GM12878 (cell line): Measurements from ENCODE around the gene CNTD1. TPM values are rescaled to one million over a fixed set of nuclear protein-coding genes. Genes with fewer than 3 reads are reported as not detected.

Experiments
- ATAC-seq: fragments of 200-7000 bp; cut with Tn5 transposase; 3 replicates; pipeline ENCODE4 v1.9.1; 2020; ENCODE audit warnings: mild to moderate bottlenecking, moderate library complexity
- BruUV-seq: library from RNA; stranded (reverse); fragments of 400-500 nt; replicated peaks from 2 replicates; lab custom pipeline; 2021; lab: Mats Ljungman, UMichigan
- CTCF ChIA-PET: fragments of 300-600 bp; sonication (Branson Sonifier 250); formaldehyde crosslinking; extraction: SDS; loops from one replicate; lab custom pipeline; 2021; ENCODE audit warnings: inconsistent platforms; lab: Yijun Ruan, JAX
- POLR2A ChIA-PET: fragments of 350-600 bp; formaldehyde crosslinking; extraction: SDS; loops from one replicate; lab custom pipeline; 2021; ENCODE audit warnings: inconsistent platforms; lab: Charles Lee
- RAD21 ChIA-PET: fragments of 300-600 bp; sonication (Branson Sonifier 250); formaldehyde crosslinking; loops from one replicate; lab custom pipeline; 2023; ENCODE audit warnings: antibody characterized with exemption; ENCODE audit not compliant: unreplicated experiment; lab: Charles Lee
- SMC1A ChIA-PET: fragments of 300-600 bp; sonication (Branson Sonifier 250); formaldehyde crosslinking; loops from one replicate; lab custom pipeline; 2023; ENCODE audit not compliant: unreplicated experiment, uncharacterized antibody; lab: Charles Lee
- DNase-seq: peaks from one replicate; pipeline ENCODE4 v3.0.0-alpha.2; 2011; ENCODE audit warnings: low read depth, low spot score
- FAIRE-seq: peaks from 3 replicates; lab custom pipeline; 2011; peaks lifted over from hg19 to GRCh38; lab: Jason Lieb, UNC
- H2AFZ ChIP-seq: 2 replicates; pipeline ENCODE4 v1.6.0; 2011; ENCODE audit warnings: low read depth, low read length, control low read depth; ENCODE audit not compliant: control insufficient read depth
- H3K27ac ChIP-seq: 2 replicates; pipeline ENCODE4 v1.5.1; 2011; ENCODE audit warnings: control low read depth; ENCODE audit not compliant: control insufficient read depth, insufficient read depth
- H3K27me3 ChIP-seq, 2 experiments: replicated peaks in 1 of 2; 2 replicates each; pipeline versions ENCODE4 v1.6.0 to v1.6.1; 2011; ENCODE audit warnings: low read length in 1 of 2; ENCODE audit not compliant: control insufficient read depth in 2 of 2, insufficient read depth in 2 of 2
- H3K36me3 ChIP-seq, 2 experiments: 2 replicates each; pipeline ENCODE4 v1.5.1; 2011; ENCODE audit warnings: low read length in 1 of 2; ENCODE audit not compliant: control insufficient read depth in 2 of 2, insufficient read depth in 2 of 2
- H3K4me1 ChIP-seq: 2 replicates; pipeline ENCODE4 v1.6.1; 2011; ENCODE audit warnings: mild to moderate bottlenecking, low read length, moderate library complexity, mixed read lengths; ENCODE audit not compliant: control insufficient read depth, insufficient read depth
- H3K4me2 ChIP-seq: 2 replicates; pipeline ENCODE4 v1.6.0; 2011; ENCODE audit warnings: control low read depth; ENCODE audit not compliant: control insufficient read depth, insufficient read depth
- H3K4me3 ChIP-seq: fragments of 200-600 bp; sonication (generic); 2 replicates; pipeline ENCODE4 v1.5.1; 2016
- H3K79me2 ChIP-seq: 2 replicates; pipeline ENCODE4 v1.6.0; 2011; ENCODE audit warnings: low read length; ENCODE audit not compliant: control insufficient read depth, insufficient read depth
- H3K9ac ChIP-seq: 2 replicates; pipeline ENCODE4 v1.8.0; 2011; ENCODE audit warnings: low read length, control low read depth, mixed read lengths; ENCODE audit not compliant: control insufficient read depth, insufficient read depth
- H3K9me3 ChIP-seq: replicated peaks from 3 replicates; pipeline ENCODE4 v1.5.1; 2011; ENCODE audit warnings: mild to moderate bottlenecking, low read length; ENCODE audit not compliant: control insufficient read depth, insufficient read depth
- H4K20me1 ChIP-seq: 2 replicates; pipeline ENCODE4 v1.6.0; 2011; ENCODE audit not compliant: control insufficient read depth, insufficient read depth
- DPF2 ChIP-seq: fragments of 450-650 bp; IDR thresholded peaks from 2 replicates; pipeline ENCODE4 v1.6.1; 2017; ENCODE audit warnings: mild to moderate bottlenecking
- E4F1 ChIP-seq: fragments of 450-650 bp; IDR thresholded peaks from 2 replicates; pipeline ENCODE4 v1.6.1; 2018; ENCODE audit warnings: borderline replicate concordance, mild to moderate bottlenecking; ENCODE audit not compliant: partially characterized antibody
- ESRRA ChIP-seq: IDR thresholded peaks from 2 replicates; pipeline ENCODE4 v1.6.1; 2012; ENCODE audit warnings: mild to moderate bottlenecking, low read length, improper control_type of control experiment
- KDM1A ChIP-seq: fragments of 200-600 bp; sonication (generic); IDR thresholded peaks from 2 replicates; pipeline ENCODE4 v1.6.1; 2016; ENCODE audit warnings: borderline replicate concordance
- MTA3 ChIP-seq: IDR thresholded peaks from 2 replicates; pipeline ENCODE4 v1.6.1; 2012; ENCODE audit warnings: low read length, inconsistent platforms, borderline replicate concordance
- NKRF ChIP-seq: fragments of 450-650 bp; conservative IDR thresholded peaks from 2 replicates; pipeline ENCODE4 v1.6.1; 2017; ENCODE audit warnings: mild to moderate bottlenecking, moderate library complexity
- RAD51 ChIP-seq: fragments of 450-650 bp; IDR thresholded peaks from 2 replicates; pipeline ENCODE4 v1.6.1; 2016; ENCODE audit warnings: moderate library complexity, mild to moderate bottlenecking, inconsistent platforms
- RELB ChIP-seq: fragments of 450-650 bp; IDR thresholded peaks from 2 replicates; pipeline ENCODE4 v1.6.1; 2017; ENCODE audit warnings: low read depth, mild to moderate bottlenecking, moderate library complexity
- SPI1 ChIP-seq: IDR thresholded peaks from 2 replicates; pipeline ENCODE4 v1.6.1; 2011; ENCODE audit warnings: low read depth, mild to moderate bottlenecking, low read length, moderate library complexity, borderline replicate concordance; ENCODE audit not compliant: insufficient read depth
- WGBS: methylation state at CpG from one replicate; pipeline ENCODE4 v1.1.6; 2016; ENCODE audit warnings: low lambda C conversion rate; ENCODE audit not compliant: insufficient replicate concordance, insufficient coverage; ENCODE audit errors: missing lambda C conversion rate; 5-methylcytosine and 5-hydroxymethylcytosine counted together
- in situ Hi-C: fragments of 300-500 bp; cut with MboI; formaldehyde crosslinking; loops from 9 replicates; pipeline ENCODE4 v1.14.3; 2018; ENCODE audit warnings: mixed read lengths
- intact Hi-C: fragments of 100-400 bp; cut with micrococcal nuclease; formaldehyde crosslinking; loops from one replicate; pipeline ENCODE4 v1.14.2; 2022; ENCODE audit not compliant: unreplicated experiment
- polyA plus RNA-seq, 11 experiments: library from polyadenylated mRNA; depleted of rRNA in 4 of 11; unstranded in 6 of 11; stranded (reverse) in 5 of 11; fragments of >200 nt; fragmentation: Nextera tagmentation in 4 of 11; fragmentation: Illumina TruSeq in 1 of 11; extraction: Ambion mirVana in 4 of 11; extraction: Trizol in 1 of 11; gene quantifications; 1 replicate in 1 of 11; 2 replicates in 10 of 11; pipeline versions ENCODE4 v1.2.1 to v1.2.3, GENCODE V29; 2011 to 2016; ENCODE audit warnings: inconsistent platforms in 2 of 11, missing spikeins in 2 of 11, low read depth in 1 of 11
- total RNA-seq, 4 experiments: library from RNA; depleted of rRNA in 3 of 4; stranded (reverse); fragments of >200 nt in 3 of 4; fragmentation: Illumina TruSeq in 1 of 4; extraction: Trizol in 1 of 4; gene quantifications; 2 replicates each; pipeline versions ENCODE4 v1.2.1 to v1.2.3, GENCODE V29; 2013 to 2021
- TF ChIP-seq, protein P1 (sequence below): fragments of 450-650 bp; IDR thresholded peaks from 2 replicates; pipeline ENCODE4 v1.6.1; 2016; ENCODE audit warnings: mild to moderate bottlenecking
- TF ChIP-seq, protein P2 (sequence below): IDR thresholded peaks from 2 replicates; pipeline ENCODE4 v1.6.1; 2012; ENCODE audit warnings: low read depth, low read length, improper control_type of control experiment

Gene CNTD1
- total and polyA plus RNA-seq, 10 of the 15 experiments (the other 5 are each of a cell fraction or from before 2014, with no cell fraction given): 0.06 to 1.5 (median 1.1) TPM; not detected in 4

GRCh38 chr17:42803074-42803883, 4.6 kb downstream of the CNTD1 start:
- H3K36me3 ChIP-seq: no peaks in the 10 kb centered on the region
- BruUV-seq: no TSS peak
- H3K9ac ChIP-seq: no peak overlapping the region
- ATAC-seq: no peak
- in situ Hi-C loops: loop anchor here (5.0 kb wide), 1 partner anchor 51 kb away; no protein-coding TSS in a partner anchor
- H3K4me3 ChIP-seq: no peak overlapping the region
- POLR2A ChIA-PET: interaction anchor here (0.5 kb wide), 1 partner anchor 29 kb away, joined by 3 read pairs; no protein-coding TSS in a partner anchor
- no peaks in the 10 kb centered on the region for H3K27me3 ChIP-seq
- DNase-seq: no peak
- SMC1A ChIA-PET: interaction anchor here (0.6 to 1.7 kb wide), 5 partner anchors 8 to 837 kb away, joined by 3 read pairs; partner anchors contain the start of gene PSMC3IP
- H3K9me3 ChIP-seq: no peaks in the 10 kb centered on the region
- H3K79me2 ChIP-seq: peaks cover under 1% of the 10 kb centered on the region; the same call in 1 of the 2 replicates
- H4K20me1 ChIP-seq: no peaks in the 10 kb centered on the region
- H3K4me2 ChIP-seq: no peak overlapping the region
- 5% methylated on average over 2 of the region's 2 CpGs for WGBS
- H3K4me1 ChIP-seq: peaks cover 4% of the 10 kb centered on the region; the same call in 1 of the 2 replicates
- RAD21 ChIA-PET: no interaction called here
- intact Hi-C loops: no loop called here
- no peak for FAIRE-seq
- no peak overlapping the region for H3K27ac ChIP-seq
- no peak overlapping the region for H2AFZ ChIP-seq
- CTCF ChIA-PET: interaction anchor here (0.6 to 2.9 kb wide), 7 partner anchors 12 to 267 kb away, joined by 3 to 11 read pairs (median 3); partner anchors contain the start of gene BECN1
- TF ChIP-seq ESRRA (no peak), MTA3 (no peak), DPF2 (no peak), KDM1A (no peak), E4F1 (no peak), RELB (no peak), NKRF (no peak), RAD51 (no peak), SPI1 (no peak)
- TF ChIP-seq, protein P1, sequence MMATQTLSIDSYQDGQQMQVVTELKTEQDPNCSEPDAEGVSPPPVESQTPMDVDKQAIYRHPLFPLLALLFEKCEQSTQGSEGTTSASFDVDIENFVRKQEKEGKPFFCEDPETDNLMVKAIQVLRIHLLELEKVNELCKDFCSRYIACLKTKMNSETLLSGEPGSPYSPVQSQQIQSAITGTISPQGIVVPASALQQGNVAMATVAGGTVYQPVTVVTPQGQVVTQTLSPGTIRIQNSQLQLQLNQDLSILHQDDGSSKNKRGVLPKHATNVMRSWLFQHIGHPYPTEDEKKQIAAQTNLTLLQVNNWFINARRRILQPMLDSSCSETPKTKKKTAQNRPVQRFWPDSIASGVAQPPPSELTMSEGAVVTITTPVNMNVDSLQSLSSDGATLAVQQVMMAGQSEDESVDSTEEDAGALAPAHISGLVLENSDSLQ: no peak
- TF ChIP-seq, protein P2, sequence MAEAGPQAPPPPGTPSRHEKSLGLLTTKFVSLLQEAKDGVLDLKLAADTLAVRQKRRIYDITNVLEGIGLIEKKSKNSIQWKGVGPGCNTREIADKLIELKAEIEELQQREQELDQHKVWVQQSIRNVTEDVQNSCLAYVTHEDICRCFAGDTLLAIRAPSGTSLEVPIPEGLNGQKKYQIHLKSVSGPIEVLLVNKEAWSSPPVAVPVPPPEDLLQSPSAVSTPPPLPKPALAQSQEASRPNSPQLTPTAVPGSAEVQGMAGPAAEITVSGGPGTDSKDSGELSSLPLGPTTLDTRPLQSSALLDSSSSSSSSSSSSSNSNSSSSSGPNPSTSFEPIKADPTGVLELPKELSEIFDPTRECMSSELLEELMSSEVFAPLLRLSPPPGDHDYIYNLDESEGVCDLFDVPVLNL: no peak
